GM12878 (cell line): ENCODE data around the gene PREX1. TPM values are rescaled to one million over a fixed set of nuclear protein-coding genes. Genes with fewer than 3 reads are reported as not detected.

ENCODE experiments used
- ATAC-seq: fragments of 200-7000 bp; cut with Tn5 transposase; 3 replicates; pipeline ENCODE4 v1.9.1; 2020; ENCODE audit warnings: mild to moderate bottlenecking, moderate library complexity
- BruUV-seq: library from RNA; stranded (reverse); fragments of 400-500 nt; replicated peaks from 2 replicates; lab custom pipeline; 2021; lab: Mats Ljungman, UMichigan
- CTCF ChIA-PET: fragments of 300-600 bp; sonication (Branson Sonifier 250); formaldehyde crosslinking; extraction: SDS; loops from one replicate; lab custom pipeline; 2021; ENCODE audit warnings: inconsistent platforms; lab: Yijun Ruan, JAX
- POLR2A ChIA-PET: fragments of 350-600 bp; formaldehyde crosslinking; extraction: SDS; loops from one replicate; lab custom pipeline; 2021; ENCODE audit warnings: inconsistent platforms; lab: Charles Lee
- RAD21 ChIA-PET: fragments of 300-600 bp; sonication (Branson Sonifier 250); formaldehyde crosslinking; loops from one replicate; lab custom pipeline; 2023; ENCODE audit warnings: antibody characterized with exemption; ENCODE audit not compliant: unreplicated experiment; lab: Charles Lee
- SMC1A ChIA-PET: fragments of 300-600 bp; sonication (Branson Sonifier 250); formaldehyde crosslinking; loops from one replicate; lab custom pipeline; 2023; ENCODE audit not compliant: unreplicated experiment, uncharacterized antibody; lab: Charles Lee
- DNase-seq: peaks from one replicate; pipeline ENCODE4 v3.0.0-alpha.2; 2011; ENCODE audit warnings: low read depth, low spot score
- FAIRE-seq: peaks from 3 replicates; lab custom pipeline; 2011; peaks lifted over from hg19 to GRCh38; lab: Jason Lieb, UNC
- H2AFZ ChIP-seq: 2 replicates; pipeline ENCODE4 v1.6.0; 2011; ENCODE audit warnings: low read depth, low read length, control low read depth; ENCODE audit not compliant: control insufficient read depth
- H3K27ac ChIP-seq: 2 replicates; pipeline ENCODE4 v1.5.1; 2011; ENCODE audit warnings: control low read depth; ENCODE audit not compliant: control insufficient read depth, insufficient read depth
- H3K27me3 ChIP-seq, 2 experiments: replicated peaks in 1 of 2; 2 replicates each; pipeline versions ENCODE4 v1.6.0 to v1.6.1; 2011; ENCODE audit warnings: low read length in 1 of 2; ENCODE audit not compliant: control insufficient read depth in 2 of 2, insufficient read depth in 2 of 2
- H3K36me3 ChIP-seq, 2 experiments: 2 replicates each; pipeline ENCODE4 v1.5.1; 2011; ENCODE audit warnings: low read length in 1 of 2; ENCODE audit not compliant: control insufficient read depth in 2 of 2, insufficient read depth in 2 of 2
- H3K4me1 ChIP-seq: 2 replicates; pipeline ENCODE4 v1.6.1; 2011; ENCODE audit warnings: mild to moderate bottlenecking, low read length, moderate library complexity, mixed read lengths; ENCODE audit not compliant: control insufficient read depth, insufficient read depth
- H3K4me2 ChIP-seq: 2 replicates; pipeline ENCODE4 v1.6.0; 2011; ENCODE audit warnings: control low read depth; ENCODE audit not compliant: control insufficient read depth, insufficient read depth
- H3K4me3 ChIP-seq: fragments of 200-600 bp; sonication (generic); 2 replicates; pipeline ENCODE4 v1.5.1; 2016
- H3K79me2 ChIP-seq: 2 replicates; pipeline ENCODE4 v1.6.0; 2011; ENCODE audit warnings: low read length; ENCODE audit not compliant: control insufficient read depth, insufficient read depth
- H3K9ac ChIP-seq: 2 replicates; pipeline ENCODE4 v1.8.0; 2011; ENCODE audit warnings: low read length, control low read depth, mixed read lengths; ENCODE audit not compliant: control insufficient read depth, insufficient read depth
- H3K9me3 ChIP-seq: replicated peaks from 3 replicates; pipeline ENCODE4 v1.5.1; 2011; ENCODE audit warnings: mild to moderate bottlenecking, low read length; ENCODE audit not compliant: control insufficient read depth, insufficient read depth
- H4K20me1 ChIP-seq: 2 replicates; pipeline ENCODE4 v1.6.0; 2011; ENCODE audit not compliant: control insufficient read depth, insufficient read depth
- CEBPZ ChIP-seq: fragments of 150-350 bp; IDR thresholded peaks from 2 replicates; pipeline ENCODE4 v1.6.1; 2016; ENCODE audit warnings: low read depth, low read length
- CHD1 ChIP-seq: IDR thresholded peaks from 2 replicates; pipeline ENCODE4 v1.6.1; 2012; ENCODE audit warnings: low read depth, low read length, improper control_type of control experiment
- DPF2 ChIP-seq: fragments of 450-650 bp; IDR thresholded peaks from 2 replicates; pipeline ENCODE4 v1.6.1; 2017; ENCODE audit warnings: mild to moderate bottlenecking
- E4F1 ChIP-seq: fragments of 450-650 bp; IDR thresholded peaks from 2 replicates; pipeline ENCODE4 v1.6.1; 2018; ENCODE audit warnings: borderline replicate concordance, mild to moderate bottlenecking; ENCODE audit not compliant: partially characterized antibody
- GABPA ChIP-seq: IDR thresholded peaks from 2 replicates; pipeline ENCODE4 v1.6.1; 2014; ENCODE audit warnings: antibody characterized with exemption, low read depth, mild to moderate bottlenecking, inconsistent platforms
- HCFC1 ChIP-seq: fragments of 150-350 bp; IDR thresholded peaks from 2 replicates; pipeline ENCODE4 v1.6.1; 2014; ENCODE audit warnings: low read length
- IKZF1 ChIP-seq: fragments of 450-650 bp; conservative IDR thresholded peaks from 2 replicates; pipeline ENCODE4 v1.6.1; 2017; ENCODE audit warnings: antibody characterized with exemption, mild to moderate bottlenecking
- JUNB ChIP-seq: IDR thresholded peaks from 2 replicates; pipeline ENCODE4 v1.6.1; 2016; ENCODE audit warnings: antibody characterized with exemption, mild to moderate bottlenecking
- MXI1 ChIP-seq: fragments of 150-350 bp; IDR thresholded peaks from 2 replicates; pipeline ENCODE4 v1.6.1; 2011; ENCODE audit warnings: low read depth, mild to moderate bottlenecking, inconsistent platforms, low read length, improper control_type of control experiment
- NRF1 ChIP-seq: conservative IDR thresholded peaks from 2 replicates; pipeline ENCODE4 v1.6.1; 2011; ENCODE audit warnings: mild to moderate bottlenecking, low read depth, low read length, improper control_type of control experiment
- PAX5 ChIP-seq: IDR thresholded peaks from 2 replicates; pipeline ENCODE4 v1.6.1; 2011; ENCODE audit warnings: low read depth, low read length, borderline replicate concordance
- PML ChIP-seq: IDR thresholded peaks from 2 replicates; pipeline ENCODE4 v1.6.1; 2012; ENCODE audit warnings: low read length, inconsistent platforms
- RAD51 ChIP-seq: fragments of 450-650 bp; IDR thresholded peaks from 2 replicates; pipeline ENCODE4 v1.6.1; 2016; ENCODE audit warnings: moderate library complexity, mild to moderate bottlenecking, inconsistent platforms
- RFX5 ChIP-seq: IDR thresholded peaks from 2 replicates; pipeline ENCODE4 v1.6.1; 2011; ENCODE audit warnings: low read depth, low read length, improper control_type of control experiment
- WRNIP1 ChIP-seq: IDR thresholded peaks from 2 replicates; pipeline ENCODE4 v1.6.1; 2011; ENCODE audit warnings: low read depth, low read length, improper control_type of control experiment, borderline replicate concordance
- WGBS: methylation state at CpG from one replicate; pipeline ENCODE4 v1.1.6; 2016; ENCODE audit warnings: low lambda C conversion rate; ENCODE audit not compliant: insufficient replicate concordance, insufficient coverage; ENCODE audit errors: missing lambda C conversion rate; 5-methylcytosine and 5-hydroxymethylcytosine counted together
- in situ Hi-C: fragments of 300-500 bp; cut with MboI; formaldehyde crosslinking; loops from 9 replicates; pipeline ENCODE4 v1.14.3; 2018; ENCODE audit warnings: mixed read lengths
- intact Hi-C: fragments of 100-400 bp; cut with micrococcal nuclease; formaldehyde crosslinking; loops from one replicate; pipeline ENCODE4 v1.14.2; 2022; ENCODE audit not compliant: unreplicated experiment
- polyA plus RNA-seq, 11 experiments: library from polyadenylated mRNA; depleted of rRNA in 4 of 11; unstranded in 6 of 11; stranded (reverse) in 5 of 11; fragments of >200 nt; fragmentation: Nextera tagmentation in 4 of 11; fragmentation: Illumina TruSeq in 1 of 11; extraction: Ambion mirVana in 4 of 11; extraction: Trizol in 1 of 11; gene quantifications; 1 replicate in 1 of 11; 2 replicates in 10 of 11; pipeline versions ENCODE4 v1.2.1 to v1.2.3, GENCODE V29; 2011 to 2016; ENCODE audit warnings: inconsistent platforms in 2 of 11, missing spikeins in 2 of 11, low read depth in 1 of 11
- total RNA-seq, 4 experiments: library from RNA; depleted of rRNA in 3 of 4; stranded (reverse); fragments of >200 nt in 3 of 4; fragmentation: Illumina TruSeq in 1 of 4; extraction: Trizol in 1 of 4; gene quantifications; 2 replicates each; pipeline versions ENCODE4 v1.2.1 to v1.2.3, GENCODE V29; 2013 to 2021

Gene PREX1
- total and polyA plus RNA-seq, 10 of the 15 experiments (the other 5 are each of a cell fraction or from before 2014, with no cell fraction given), result 2.6 to 114 (median 38.9) TPM

- Histone ChIP-seq H3K4me2 (no peak overlapping the region), H3K4me3 (no peak overlapping the region), H2AFZ (no peak overlapping the region), H4K20me1 (no peaks in the 10 kb centered on the region), H3K9ac (no peak overlapping the region), H3K79me2 (no peaks in the 10 kb centered on the region), H3K4me1 (no peaks in the 10 kb centered on the region), H3K36me3 (peaks cover 34 to 47% of the 10 kb centered on the region in 2 experiments; a peak in 3 of 4 replicates), H3K9me3 (no peaks in the 10 kb centered on the region), H3K27me3 (no peaks in the 10 kb centered on the region), H3K27ac (no peak overlapping the region)
- no peak; the same call in 2 of the 3 replicates for ATAC-seq
- CTCF ChIA-PET, result interaction anchor here (1.3 to 5.9 kb wide), 11 partner anchors 11 to 280 kb away, joined by 3 to 147 read pairs (median 9); partner anchors contain the start of gene PREX1
- FAIRE-seq, result no peak
- TF ChIP-seq CEBPZ (no peak), E4F1 (no peak), HCFC1 (no peak), MXI1 (no peak), CHD1 (no peak), DPF2 (no peak), GABPA (no peak), PML (no peak), PAX5 (no peak), RFX5 (no peak), NRF1 (no peak), IKZF1 (no peak), WRNIP1 (no peak), JUNB (no peak), RAD51 (no peak)
- 83% methylated on average over 8 of the region's 8 CpGs for WGBS
- DNase-seq, result no peak
- BruUV-seq, result no TSS peak
- in situ Hi-C loops, result loop anchor here (5.0 kb wide), 1 partner anchor 249 kb away; no protein-coding TSS in a partner anchor
- RAD21 ChIA-PET, result interaction anchor here (0.6 to 5.6 kb wide), 11 partner anchors 52 to 1478 kb away, joined by 3 to 139 read pairs (median 5); partner anchors contain the start of gene PREX1
- POLR2A ChIA-PET, result no interaction called here
- SMC1A ChIA-PET, result interaction anchor here (1.3 to 9.0 kb wide), 3 partner anchors 168 to 250 kb away, joined by 7 to 154 read pairs (median 10); no protein-coding TSS in a partner anchor
- intact Hi-C loops, result loop anchor here (10.0 kb wide), 1 partner anchor 306 kb away; no protein-coding TSS in a partner anchor
Measured at GRCh38 chr20:48658505-48658904, 169.3 kb downstream of the PREX1 start.
